HepG2 (cell line): Measurements from ENCODE around the gene PEF1. TPM values are rescaled to one million over a fixed set of nuclear protein-coding genes. Genes with fewer than 3 reads are reported as not detected.

Experiments
- ETV5 ChIP-seq: IDR thresholded peaks from 2 replicates; pipeline ENCODE4 v1.6.1; 2018; ENCODE audit warnings: missing biosample characterization, missing genetic modification reagents, inconsistent platforms, borderline replicate concordance
- FOXO4 ChIP-seq: sonication (generic); formaldehyde crosslinking; conservative IDR thresholded peaks from 2 replicates; pipeline ENCODE4 v1.8.1; 2023; ENCODE audit warnings: missing genetic modification reagents
- MYNN ChIP-seq: sonication (generic); formaldehyde crosslinking; IDR thresholded peaks from 2 replicates; pipeline ENCODE4 v1.4.0; 2020; ENCODE audit warnings: mild to moderate bottlenecking, low read depth, missing genetic modification reagents
- NCOA1 ChIP-seq: sonication (generic); formaldehyde crosslinking; IDR thresholded peaks from 2 replicates; pipeline ENCODE4 v1.9.0; 2021; ENCODE audit warnings: missing genetic modification reagents
- PAWR ChIP-seq: sonication (generic); formaldehyde crosslinking; IDR thresholded peaks from 2 replicates; pipeline ENCODE4 v1.4.0; 2020; ENCODE audit warnings: missing genetic modification reagents, mild to moderate bottlenecking, borderline replicate concordance
- ZNF501 ChIP-seq: sonication (generic); formaldehyde crosslinking; IDR thresholded peaks from 2 replicates; pipeline ENCODE4 v1.5.1; 2020; ENCODE audit warnings: mild to moderate bottlenecking, moderate library complexity, missing genetic modification reagents
- ZNF549 ChIP-seq: sonication (generic); formaldehyde crosslinking; IDR thresholded peaks from 2 replicates; pipeline ENCODE4 v1.5.0; 2020; ENCODE audit warnings: missing genetic modification reagents
- ZSCAN22 ChIP-seq: sonication (generic); formaldehyde crosslinking; IDR thresholded peaks from 2 replicates; pipeline ENCODE4 v1.4.0; 2020; ENCODE audit warnings: mild to moderate bottlenecking, missing genetic modification reagents
- ZUFSP ChIP-seq: sonication (generic); formaldehyde crosslinking; IDR thresholded peaks from 2 replicates; pipeline ENCODE4 v1.9.0; 2021; ENCODE audit warnings: missing genetic modification reagents, mild to moderate bottlenecking, borderline replicate concordance
- polyA plus RNA-seq, 8 experiments: library from polyadenylated mRNA; depleted of rRNA in 3 of 8; stranded (reverse) in 7 of 8; unstranded in 1 of 8; fragments of >200 nt; fragmentation: Illumina TruSeq in 4 of 8; extraction: Trizol in 4 of 8; gene quantifications; 2 replicates each; pipeline versions ENCODE4 v1.2.1 to v1.2.3, GENCODE V29; 2011 to 2016; ENCODE audit warnings: low read depth in 4 of 8, missing spikeins in 1 of 8, mixed read lengths in 1 of 8; ENCODE audit not compliant: insufficient read depth in 1 of 8
- total RNA-seq, 5 experiments: library from RNA; depleted of rRNA; stranded (reverse); fragments of >200 nt; fragmentation: Illumina TruSeq; extraction: Trizol; gene quantifications; 2 replicates each; pipeline ENCODE4 v1.2.3, GENCODE V29; 2016; ENCODE audit warnings: low read depth in 1 of 5
- TF ChIP-seq, protein P1 (sequence below): sonication (generic); formaldehyde crosslinking; IDR thresholded peaks from 2 replicates; pipeline ENCODE4 v1.5.0; 2020; ENCODE audit warnings: mild to moderate bottlenecking, missing genetic modification reagents
- TF ChIP-seq, protein P2 (sequence below): sonication (generic); formaldehyde crosslinking; IDR thresholded peaks from 2 replicates; pipeline ENCODE4 v1.5.0; 2020; ENCODE audit warnings: mild to moderate bottlenecking, missing genetic modification reagents, borderline replicate concordance

PEF1 gene
- total and polyA plus RNA-seq, 2 of the 13 experiments (the other 11 are each of a cell fraction or from before 2014, with no cell fraction given): 57.1 to 57.8 TPM

- TF ChIP-seq PAWR (CRISPR knock-in tag) (no peak), ZSCAN22 (CRISPR knock-in tag) (no peak), ZNF549 (CRISPR knock-in tag) (no peak), ETV5 (CRISPR knock-in tag) (no peak), ZUFSP (no peak), MYNN (no peak), ZNF501 (CRISPR knock-in tag) (no peak), FOXO4 (CRISPR knock-in tag) (no peak), NCOA1 (CRISPR knock-in tag) (no peak)
- TF ChIP-seq, protein P1, sequence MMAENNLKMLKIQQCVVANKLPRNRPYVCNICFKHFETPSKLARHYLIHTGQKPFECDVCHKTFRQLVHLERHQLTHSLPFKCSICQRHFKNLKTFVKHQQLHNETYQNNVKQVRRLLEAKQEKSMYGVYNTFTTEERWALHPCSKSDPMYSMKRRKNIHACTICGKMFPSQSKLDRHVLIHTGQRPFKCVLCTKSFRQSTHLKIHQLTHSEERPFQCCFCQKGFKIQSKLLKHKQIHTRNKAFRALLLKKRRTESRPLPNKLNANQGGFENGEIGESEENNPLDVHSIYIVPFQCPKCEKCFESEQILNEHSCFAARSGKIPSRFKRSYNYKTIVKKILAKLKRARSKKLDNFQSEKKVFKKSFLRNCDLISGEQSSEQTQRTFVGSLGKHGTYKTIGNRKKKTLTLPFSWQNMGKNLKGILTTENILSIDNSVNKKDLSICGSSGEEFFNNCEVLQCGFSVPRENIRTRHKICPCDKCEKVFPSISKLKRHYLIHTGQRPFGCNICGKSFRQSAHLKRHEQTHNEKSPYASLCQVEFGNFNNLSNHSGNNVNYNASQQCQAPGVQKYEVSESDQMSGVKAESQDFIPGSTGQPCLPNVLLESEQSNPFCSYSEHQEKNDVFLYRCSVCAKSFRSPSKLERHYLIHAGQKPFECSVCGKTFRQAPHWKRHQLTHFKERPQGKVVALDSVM (CRISPR knock-in tag): no peak
- TF ChIP-seq, protein P2, sequence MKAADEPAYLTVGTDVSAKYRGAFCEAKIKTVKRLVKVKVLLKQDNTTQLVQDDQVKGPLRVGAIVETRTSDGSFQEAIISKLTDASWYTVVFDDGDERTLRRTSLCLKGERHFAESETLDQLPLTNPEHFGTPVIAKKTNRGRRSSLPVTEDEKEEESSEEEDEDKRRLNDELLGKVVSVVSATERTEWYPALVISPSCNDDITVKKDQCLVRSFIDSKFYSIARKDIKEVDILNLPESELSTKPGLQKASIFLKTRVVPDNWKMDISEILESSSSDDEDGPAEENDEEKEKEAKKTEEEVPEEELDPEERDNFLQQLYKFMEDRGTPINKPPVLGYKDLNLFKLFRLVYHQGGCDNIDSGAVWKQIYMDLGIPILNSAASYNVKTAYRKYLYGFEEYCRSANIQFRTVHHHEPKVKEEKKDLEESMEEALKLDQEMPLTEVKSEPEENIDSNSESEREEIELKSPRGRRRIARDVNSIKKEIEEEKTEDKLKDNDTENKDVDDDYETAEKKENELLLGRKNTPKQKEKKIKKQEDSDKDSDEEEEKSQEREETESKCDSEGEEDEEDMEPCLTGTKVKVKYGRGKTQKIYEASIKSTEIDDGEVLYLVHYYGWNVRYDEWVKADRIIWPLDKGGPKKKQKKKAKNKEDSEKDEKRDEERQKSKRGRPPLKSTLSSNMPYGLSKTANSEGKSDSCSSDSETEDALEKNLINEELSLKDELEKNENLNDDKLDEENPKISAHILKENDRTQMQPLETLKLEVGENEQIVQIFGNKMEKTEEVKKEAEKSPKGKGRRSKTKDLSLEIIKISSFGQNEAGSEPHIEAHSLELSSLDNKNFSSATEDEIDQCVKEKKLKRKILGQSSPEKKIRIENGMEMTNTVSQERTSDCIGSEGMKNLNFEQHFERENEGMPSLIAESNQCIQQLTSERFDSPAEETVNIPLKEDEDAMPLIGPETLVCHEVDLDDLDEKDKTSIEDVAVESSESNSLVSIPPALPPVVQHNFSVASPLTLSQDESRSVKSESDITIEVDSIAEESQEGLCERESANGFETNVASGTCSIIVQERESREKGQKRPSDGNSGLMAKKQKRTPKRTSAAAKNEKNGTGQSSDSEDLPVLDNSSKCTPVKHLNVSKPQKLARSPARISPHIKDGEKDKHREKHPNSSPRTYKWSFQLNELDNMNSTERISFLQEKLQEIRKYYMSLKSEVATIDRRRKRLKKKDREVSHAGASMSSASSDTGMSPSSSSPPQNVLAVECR (CRISPR knock-in tag): no peak
Measured at GRCh38 chr1:31669786-31670592, 25.3 kb upstream of the PEF1 start (continued).
